ENCODE results near the gene EXOC6B. TPM values are rescaled to one million over a fixed set of nuclear protein-coding genes. Genes with fewer than 3 reads are reported as not detected.
A peak's percentile ranks its signal among the peaks of the same experiment; 100 is the strongest.

EXOC6B gene
- total RNA-seq, 2 experiments from 2014 or later = 16.9 to 17.5 TPM

GRCh38 chr2:72129681-72130340 is 696.0 kb downstream of the EXOC6B start:
- Histone ChIP-seq H3K27me3 (ENCODE audit: control insufficient read depth in 1 of 2, insufficient read depth in 2 of 2, low read length in 2 of 2) (no peaks in the 10 kb centered on the region), H3K9me3 (ENCODE audit: control insufficient read depth in 1 of 2, insufficient read depth in 1 of 2, low read length in 2 of 2) (peaks cover 0 to 24% of the 10 kb centered on the region in 2 experiments), H3K4me3 (ENCODE audit: low read length) (no peak overlapping the region), H3K36me3 (ENCODE audit: insufficient read depth, low read length) (no peaks in the 10 kb centered on the region), H3K27ac (ENCODE audit: low read depth in 1 of 2, low read length in 2 of 2) (no peak overlapping the region), H3K4me1 (ENCODE audit: insufficient read depth, low read length) (no peaks in the 10 kb centered on the region)
- ChIA-PET POLR2A (no interaction called here), CTCF (no interaction called here)
- no peak for TF ChIP-seq CTCF (IDR thresholded peaks at IDR 0.05)
- Mint-ChIP-seq H3K27me3 (peaks cover 23% of the 10 kb centered on the region), H3K4me3 (no peak overlapping the region), H3K4me1 (ENCODE audit: low read depth) (no peaks in the 10 kb centered on the region), H3K36me3 (ENCODE audit: low read depth) (no peaks in the 10 kb centered on the region), H3K27ac (no peak overlapping the region), H3K9me3 (no peaks in the 10 kb centered on the region)
- intact Hi-C loops (cut with DNase I, micrococcal nuclease) = no loop called here
- ATAC-seq (ENCODE audit: poor library complexity) (no peak), DNase-seq (no peak)

- H3K27ac Mint-ChIP-seq = no peak overlapping the region
- peaks cover 28% of the 10 kb centered on the region for H3K27me3 Mint-ChIP-seq
- H3K36me3 Mint-ChIP-seq (ENCODE audit: low read depth) = no peaks in the 10 kb centered on the region
Measured at GRCh38 chr2:72128843-72129227, 697.0 kb downstream of the EXOC6B start.

DNA sequence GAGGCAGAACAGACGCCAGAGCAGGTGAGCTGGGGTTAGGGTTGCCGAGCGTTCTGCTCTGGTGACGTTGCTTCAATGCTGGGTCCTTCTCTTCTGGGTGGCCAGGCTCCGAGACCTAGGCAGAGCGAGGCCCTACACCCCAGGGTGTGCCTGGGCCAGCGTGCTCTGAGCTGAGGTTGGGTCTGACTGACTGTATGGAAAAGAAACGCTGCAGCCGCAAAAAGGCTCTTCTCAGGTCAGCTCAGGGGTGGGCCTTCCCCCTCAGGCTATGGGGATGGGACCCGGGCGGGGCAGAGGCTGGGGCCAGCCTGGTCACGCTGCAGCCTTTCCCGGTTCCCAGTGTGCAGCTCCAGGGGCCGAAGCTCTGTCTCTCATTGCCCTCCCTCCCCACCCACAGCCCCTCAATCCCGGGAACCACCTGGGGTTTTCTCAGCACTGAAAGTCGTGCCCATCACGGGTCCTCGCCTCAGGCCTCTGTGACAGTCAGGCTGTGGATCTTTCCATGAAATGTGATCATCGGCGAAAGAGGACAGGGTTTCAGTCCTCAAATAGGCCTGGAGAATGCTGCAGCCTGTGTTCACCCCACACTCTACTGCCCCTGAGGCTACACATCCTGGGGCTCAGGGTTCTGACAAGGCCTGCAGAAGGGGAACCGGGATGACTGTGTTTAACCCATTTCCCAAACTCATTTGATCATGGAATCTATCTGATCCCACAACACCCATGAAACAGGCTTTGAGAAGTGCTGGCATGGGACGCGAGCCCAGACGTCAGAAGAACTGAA is 697.6 kb downstream of the EXOC6B start:
- H3K27ac Mint-ChIP-seq = no peak overlapping the region
- peaks cover 28% of the 10 kb centered on the region for H3K27me3 Mint-ChIP-seq
- H3K4me3 ChIP-seq (ENCODE audit: low read length) = no peak overlapping the region
- no peak for ATAC-seq (ENCODE audit: poor library complexity)
- H3K4me1 ChIP-seq (ENCODE audit: insufficient read depth, low read length) = no peaks in the 10 kb centered on the region
- ChIA-PET POLR2A (no interaction called here), CTCF (no interaction called here)
- no peaks in the 10 kb centered on the region for H3K36me3 Mint-ChIP-seq (ENCODE audit: low read depth)
- H3K4me3 Mint-ChIP-seq = no peak overlapping the region
- H3K9me3 ChIP-seq (ENCODE audit: control insufficient read depth in 1 of 2, insufficient read depth in 1 of 2, low read length in 2 of 2) = peaks cover 0 to 24% of the 10 kb centered on the region in 2 experiments
- no peak overlapping the region for H3K27ac ChIP-seq (ENCODE audit: low read depth in 1 of 2, low read length in 2 of 2)
- no peaks in the 10 kb centered on the region for H3K36me3 ChIP-seq (ENCODE audit: insufficient read depth, low read length)
- no peak for TF ChIP-seq CTCF (IDR thresholded peaks at IDR 0.05)
- H3K9me3 Mint-ChIP-seq = no peaks in the 10 kb centered on the region
- H3K27me3 ChIP-seq (ENCODE audit: control insufficient read depth in 1 of 2, insufficient read depth in 2 of 2, low read length in 2 of 2) = no peaks in the 10 kb centered on the region
- no peak for DNase-seq
- no peaks in the 10 kb centered on the region for H3K4me1 Mint-ChIP-seq (ENCODE audit: low read depth)
- intact Hi-C loops (cut with DNase I, micrococcal nuclease) = no loop called here

More at GRCh38 chr2:72128843-72129227, 697.0 kb downstream of the EXOC6B start:
- no peaks in the 10 kb centered on the region for H3K36me3 ChIP-seq (ENCODE audit: insufficient read depth, low read length)
- no peak overlapping the region for H3K4me3 ChIP-seq (ENCODE audit: low read length)
- Mint-ChIP-seq H3K9me3 (no peaks in the 10 kb centered on the region), H3K4me1 (ENCODE audit: low read depth) (no peaks in the 10 kb centered on the region), H3K4me3 (no peak overlapping the region)
- ATAC-seq (ENCODE audit: poor library complexity) = no peak
- no peak overlapping the region for H3K27ac ChIP-seq (ENCODE audit: low read depth in 1 of 2, low read length in 2 of 2)
- intact Hi-C loops (cut with DNase I, micrococcal nuclease) = no loop called here
- TF ChIP-seq CTCF (IDR thresholded peaks at IDR 0.05) = no peak
- no peaks in the 10 kb centered on the region for H3K27me3 ChIP-seq (ENCODE audit: control insufficient read depth in 1 of 2, insufficient read depth in 2 of 2, low read length in 2 of 2)
- H3K4me1 ChIP-seq (ENCODE audit: insufficient read depth, low read length) = no peaks in the 10 kb centered on the region
- H3K9me3 ChIP-seq (ENCODE audit: control insufficient read depth in 1 of 2, insufficient read depth in 1 of 2, low read length in 2 of 2) = peaks cover 0 to 24% of the 10 kb centered on the region in 2 experiments
- POLR2A ChIA-PET = no interaction called here
- peak in 2 of 14 experiments; percentile 5 to 31 for DNase-seq
- CTCF ChIA-PET = no interaction called here
